Type B pancreatic cell (in vitro differentiated cells): Measurements from ENCODE around the gene TUBB1. TPM values are rescaled to one million over a fixed set of nuclear protein-coding genes. Genes with fewer than 3 reads are reported as not detected.

Experiments used
- DNase-seq: peaks from one replicate; pipeline ENCODE4 v3.0.0; 2021; ENCODE audit warnings: mixed read lengths; ENCODE audit not compliant: unreplicated experiment; ENCODE audit errors: extremely low spot score
- H3K27ac Mint-ChIP-seq: 2 replicates; pipeline ENCODE4 v1.8.0; 2021; ENCODE audit warnings: mild to moderate bottlenecking, mixed read lengths
- H3K27me3 Mint-ChIP-seq: 2 replicates; pipeline ENCODE4 v1.8.0; 2021; ENCODE audit warnings: mixed read lengths
- H3K36me3 Mint-ChIP-seq: 2 replicates; pipeline ENCODE4 v1.8.0; 2021; ENCODE audit warnings: mixed read lengths
- H3K4me1 Mint-ChIP-seq: one replicate; pipeline ENCODE4 v1.8.0; 2021; ENCODE audit warnings: mixed read lengths; ENCODE audit not compliant: unreplicated experiment
- H3K4me3 Mint-ChIP-seq: 2 replicates; pipeline ENCODE4 v1.8.0; 2021; ENCODE audit warnings: mild to moderate bottlenecking, mixed read lengths
- H3K9me3 Mint-ChIP-seq: 2 replicates; pipeline ENCODE4 v1.8.0; 2021; ENCODE audit warnings: mixed read lengths
- CTCF ChIP-seq: fragments of 200-600 bp; sonication (generic); conservative IDR thresholded peaks from 2 replicates; pipeline ENCODE4 v1.5.0; 2021; ENCODE audit warnings: antibody characterized with exemption, mild to moderate bottlenecking
- total RNA-seq: library from RNA; stranded (reverse); gene quantifications from 2 replicates; pipeline ENCODE4 v1.2.1, GENCODE V29; 2021; ENCODE audit warnings: low replicate concordance

TUBB1 gene
- total RNA-seq, 1 donor from 2014 or later = 0.46 TPM

GRCh38 chr20:59016795-59017492 lies 2.3 kb upstream of the TUBB1 start:
- peak overlapping the region; percentile 25 for H3K4me3 Mint-ChIP-seq
- no peak for TF ChIP-seq CTCF
- H3K27me3 Mint-ChIP-seq = no peaks in the 10 kb centered on the region
- no peaks in the 10 kb centered on the region for H3K9me3 Mint-ChIP-seq
- H3K27ac Mint-ChIP-seq = peak overlapping the region; percentile 49
- DNase-seq = peak; percentile 36
- H3K4me1 Mint-ChIP-seq = peaks cover 52% of the 10 kb centered on the region
- peaks cover 3% of the 10 kb centered on the region for H3K36me3 Mint-ChIP-seq

GRCh38 chr20:59017493-59018231 lies 1.6 kb upstream of the TUBB1 start:
- DNase-seq = peak; percentile 62
- Mint-ChIP-seq H3K36me3 (peaks cover 8% of the 10 kb centered on the region), H3K9me3 (no peaks in the 10 kb centered on the region)

GRCh38 chr20:59018817-59019216 lies 412 bp upstream of the TUBB1 start:
- peak overlapping the region; percentile 71 for H3K27ac Mint-ChIP-seq
- peaks cover 12% of the 10 kb centered on the region for H3K36me3 Mint-ChIP-seq
- H3K4me1 Mint-ChIP-seq = peaks cover 50% of the 10 kb centered on the region
- no peaks in the 10 kb centered on the region for H3K9me3 Mint-ChIP-seq
- peak; percentile 62 for DNase-seq
- H3K4me3 Mint-ChIP-seq = peak overlapping the region; percentile 47
- no peak for TF ChIP-seq CTCF
- no peaks in the 10 kb centered on the region for H3K27me3 Mint-ChIP-seq

More at GRCh38 chr20:59017493-59018231, 1.6 kb upstream of the TUBB1 start:
- no peaks in the 10 kb centered on the region for H3K27me3 Mint-ChIP-seq
- H3K4me3 Mint-ChIP-seq = no peak overlapping the region
- H3K4me1 Mint-ChIP-seq = peaks cover 55% of the 10 kb centered on the region
- TF ChIP-seq CTCF = no peak
- no peak overlapping the region for H3K27ac Mint-ChIP-seq

- Mint-ChIP-seq H3K4me1 (peaks cover 36% of the 10 kb centered on the region), H3K36me3 (peaks cover 27% of the 10 kb centered on the region), H3K27ac (peak overlapping the region; percentile 56), H3K9me3 (no peaks in the 10 kb centered on the region), H3K4me3 (peak overlapping the region; percentile 39), H3K27me3 (no peaks in the 10 kb centered on the region)
- TF ChIP-seq CTCF = no peak
- no peak for DNase-seq
These were observed 1.8 kb downstream of the TUBB1 start for GRCh38 chr20:59020938-59021551.

- H3K27ac Mint-ChIP-seq = peak overlapping the region; percentile 30
- no peak for DNase-seq
- no peaks in the 10 kb centered on the region for H3K27me3 Mint-ChIP-seq
- H3K4me3 Mint-ChIP-seq = no peak overlapping the region
- TF ChIP-seq CTCF = no peak
- peaks cover 39% of the 10 kb centered on the region for H3K36me3 Mint-ChIP-seq
- peaks cover 40% of the 10 kb centered on the region for H3K4me1 Mint-ChIP-seq
- H3K9me3 Mint-ChIP-seq = no peaks in the 10 kb centered on the region
These were observed 3.5 kb downstream of the TUBB1 start for GRCh38 chr20:59022754-59023153.
